Ishikawa (cell line): ENCODE results near the gene KIF16B.

ENCODE experiments used
- CREB1 ChIP-seq: IDR thresholded peaks from 2 replicates; pipeline ENCODE4 v1.6.1; 2012; ENCODE audit warnings: low read depth
- EP300 ChIP-seq: IDR thresholded peaks from 2 replicates; pipeline ENCODE4 v1.6.1; 2012; ENCODE audit warnings: borderline replicate concordance
- FOXM1 ChIP-seq: IDR thresholded peaks from 2 replicates; pipeline ENCODE4 v1.6.1; 2012; ENCODE audit warnings: low read depth, borderline replicate concordance
- MAX ChIP-seq: IDR thresholded peaks from 2 replicates; pipeline ENCODE4 v1.6.1; 2012
- RAD21 ChIP-seq: IDR thresholded peaks from 2 replicates; pipeline ENCODE4 v1.6.1; 2012; ENCODE audit warnings: low read depth
- REST ChIP-seq: IDR thresholded peaks from 2 replicates; pipeline ENCODE4 v1.6.1; 2012; ENCODE audit warnings: low read depth, mild to moderate bottlenecking
- TAF1 ChIP-seq: IDR thresholded peaks from 2 replicates; pipeline ENCODE4 v1.6.1; 2012; ENCODE audit warnings: low read depth, mild to moderate bottlenecking
- YY1 ChIP-seq: IDR thresholded peaks from 2 replicates; pipeline ENCODE4 v1.6.1; 2012; ENCODE audit warnings: low read depth
- ZBTB7A ChIP-seq: IDR thresholded peaks from 2 replicates; pipeline ENCODE4 v1.6.1; 2012; ENCODE audit warnings: low read depth

DNA sequence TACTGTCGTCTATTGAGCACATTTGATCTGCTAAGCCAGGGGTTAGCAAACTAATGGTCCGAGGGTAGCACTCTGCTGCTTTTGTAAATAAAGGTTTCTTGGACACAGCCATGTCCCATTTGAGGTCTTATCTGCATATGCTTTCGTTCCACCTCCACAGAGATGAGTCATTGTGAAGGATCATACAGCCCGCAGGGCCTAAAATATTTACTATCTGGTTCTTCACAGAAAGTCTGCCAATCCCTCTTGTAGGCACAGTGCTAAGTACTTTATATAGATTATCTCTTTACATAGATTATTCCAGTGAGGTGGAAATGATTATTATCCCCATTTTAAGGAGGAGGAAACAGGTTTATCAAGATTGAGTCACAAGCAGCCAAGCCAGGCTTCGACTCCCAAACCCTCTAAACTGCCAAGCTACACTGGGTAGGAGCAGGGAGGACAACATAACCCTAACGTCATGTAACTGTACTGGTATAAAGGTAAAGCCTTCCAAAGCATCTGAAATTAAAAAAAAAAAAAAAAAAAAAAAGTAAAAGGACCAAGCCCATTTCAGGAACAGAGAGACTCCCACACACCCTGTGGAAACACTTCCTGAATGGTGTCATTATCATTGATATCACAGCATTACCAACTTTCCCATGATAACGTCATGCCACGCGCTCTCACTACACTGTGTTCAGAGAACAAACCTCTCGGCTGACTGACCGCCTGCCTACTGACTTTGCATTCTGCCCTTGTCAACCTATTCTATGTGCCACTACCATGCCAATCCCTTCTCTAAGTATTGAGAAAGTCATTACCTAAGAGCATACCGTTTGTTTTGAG is 101.0 kb downstream of the KIF16B start:
- TF ChIP-seq MAX: no peak
- TF ChIP-seq RAD21: no peak
- TF ChIP-seq ZBTB7A: no peak
- no peak for TF ChIP-seq EP300
- no peak for TF ChIP-seq CREB1
- TF ChIP-seq REST: no peak
- TF ChIP-seq TAF1: no peak
- no peak for TF ChIP-seq YY1
- TF ChIP-seq FOXM1: no peak
